ENCODE measurements around the gene ZFYVE9. TPM values are rescaled to one million over a fixed set of nuclear protein-coding genes. Genes with fewer than 3 reads are reported as not detected.

Gene ZFYVE9
- total RNA-seq, 1 experiment from 2014 or later = 28.4 TPM

- Histone ChIP-seq H2BK20ac (ENCODE audit: low read depth, low read length, poor library complexity, severe bottlenecking) (no peak overlapping the region), H2BK120ac (ENCODE audit: low read depth, low read length, poor library complexity, severe bottlenecking) (no peak overlapping the region), H4K91ac (ENCODE audit: insufficient read length, low read depth, low read length) (no peak overlapping the region), H3K27ac (ENCODE audit: insufficient read length, low read depth, low read length) (no peak overlapping the region), H3K18ac (ENCODE audit: insufficient read length, low read depth, low read length) (no peak overlapping the region), H3K79me2 (ENCODE audit: insufficient read depth, low read length) (no peaks in the 10 kb centered on the region), H3K4me2 (ENCODE audit: insufficient read depth, insufficient read length, low read length) (no peak overlapping the region), H2AK5ac (ENCODE audit: insufficient read length, low read length) (no peak overlapping the region), H4K8ac (replicated peaks; ENCODE audit: insufficient read length, low read depth, low read length) (no peak overlapping the region), H2BK15ac (ENCODE audit: low read depth, low read length) (no peak overlapping the region), H3K79me1 (ENCODE audit: insufficient read depth, low read depth, low read length, poor library complexity, severe bottlenecking) (no peaks in the 10 kb centered on the region), H3K23me2 (ENCODE audit: insufficient read length, low read depth, low read length, poor library complexity, severe bottlenecking) (no peaks in the 10 kb centered on the region), H2BK12ac (ENCODE audit: insufficient read length, low read depth, low read length) (no peak overlapping the region), H4K5ac (ENCODE audit: insufficient read length, low read depth, low read length) (no peak overlapping the region), H2AFZ (ENCODE audit: low read length) (no peak overlapping the region), H3K9me3 (ENCODE audit: control insufficient read depth, low read depth, low read length) (no peaks in the 10 kb centered on the region), H4K20me1 (ENCODE audit: control insufficient read depth, insufficient read depth, insufficient read length) (no peaks in the 10 kb centered on the region), H3K9ac (ENCODE audit: extremely low read depth, insufficient read length, low read length) (no peak overlapping the region), H3K14ac (ENCODE audit: insufficient read depth, low read length) (no peak overlapping the region), H3K56ac (ENCODE audit: insufficient read length, low read depth, low read length) (no peak overlapping the region), H2BK5ac (ENCODE audit: insufficient read length, low read length) (no peak overlapping the region), H3T11ph (ENCODE audit: low read length) (no peak overlapping the region), H3K4ac (ENCODE audit: low read depth, low read length) (no peak overlapping the region), H3K23ac (ENCODE audit: insufficient read length, low read depth, low read length) (no peak overlapping the region), H3K27me3 (ENCODE audit: insufficient read depth, low read length) (no peaks in the 10 kb centered on the region), H3K4me1 (ENCODE audit: insufficient read depth, low read length) (no peaks in the 10 kb centered on the region)
- H3K4me1 Mint-ChIP-seq = peaks cover 11 to 12% of the 10 kb centered on the region in 2 experiments
- H3K9me3 Mint-ChIP-seq = no peaks in the 10 kb centered on the region
- no peak overlapping the region for H3K4me3 Mint-ChIP-seq
- H3K27ac Mint-ChIP-seq = peak overlapping the region; percentile 46 to 88 (median 57); a peak in 5 of 7 replicates
- TF ChIP-seq CTCF (conservative IDR thresholded peaks at IDR 0.05) = no peak
- no CpG with 5 or more reads among the region's 3 CpGs for WGBS (ENCODE audit: extremely low coverage, insufficient read length, low lambda C conversion rate)
- peak; percentile 67 for DNase-seq
- H3K27me3 Mint-ChIP-seq (ENCODE audit: low read depth) = no peaks in the 10 kb centered on the region
- H3K36me3 Mint-ChIP-seq (ENCODE audit: insufficient read depth in 1 of 3, low read depth in 3 of 3) = peaks cover 5 to 12% (median 12%) of the 10 kb centered on the region in 3 experiments; a peak in 6 of 7 replicates
These were observed 126.5 kb downstream of the ZFYVE9 start for GRCh38 chr1:52268372-52268771.
